Stimulated activated CD4-positive, alpha-beta T cell treated with anti-CD3 and anti-CD28 coated beads, Interleukin-1b, Interleukin-23, amount 100 ng/mL, for 4 hours (primary cell): ENCODE results near the gene OXT.
"Not testable (repeated sequence)": the region's sequence is repeated elsewhere in the genome, so short reads cannot be mapped to it uniquely, and the experiment has no call there.

ENCODE experiments used
- DNase-seq, 2 donors: peaks; one replicate each; pipeline ENCODE4 v3.0.0-alpha.2; 2020; ENCODE audit warnings: low read depth in 2 of 2

OXT gene

DNA sequence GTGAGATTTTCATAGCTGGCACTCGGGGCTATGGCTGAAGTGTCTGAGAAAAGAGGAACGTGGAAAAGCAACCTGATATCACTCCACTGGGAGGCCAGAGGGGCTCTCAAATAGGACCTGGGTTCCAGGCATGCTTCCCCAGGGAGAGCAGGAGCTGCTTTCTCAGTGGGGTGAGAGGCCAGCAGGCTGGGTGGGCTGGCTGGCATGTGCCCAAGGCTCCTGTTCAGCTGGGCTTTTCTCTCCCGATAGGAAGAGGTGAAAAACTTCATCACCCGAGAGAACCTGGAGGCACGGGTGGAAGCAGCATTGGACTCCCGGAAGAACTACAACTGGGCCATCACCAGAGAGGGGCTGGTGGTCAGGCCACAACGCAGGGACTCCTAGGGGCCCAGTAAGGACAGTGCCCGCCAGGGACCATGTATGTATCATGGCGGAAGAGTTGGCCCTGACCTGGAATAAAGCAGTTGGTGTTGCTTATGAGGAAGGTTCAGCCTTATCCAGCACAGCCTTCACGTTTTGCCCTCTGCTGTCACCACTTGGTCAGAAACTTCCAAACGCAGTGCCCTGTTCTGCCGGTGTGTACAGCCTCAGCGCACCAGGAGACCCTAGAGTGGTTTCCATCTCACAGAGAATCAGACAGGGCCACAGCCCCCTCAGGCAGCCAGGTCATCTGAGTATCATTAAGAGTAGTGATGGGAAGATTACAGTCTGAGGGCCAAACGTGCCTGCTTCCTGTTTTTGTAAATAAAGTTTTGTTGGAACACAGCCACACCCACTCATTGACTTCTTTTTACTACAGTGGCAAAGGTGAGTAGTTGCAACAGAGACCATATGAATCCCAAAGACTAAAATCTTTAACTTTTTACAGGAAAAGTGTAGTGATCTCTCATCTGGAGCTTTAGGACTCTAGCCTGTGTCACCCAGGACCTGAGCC is 23.7 kb upstream of the OXT start:
- DNase-seq: no peak

DNA sequence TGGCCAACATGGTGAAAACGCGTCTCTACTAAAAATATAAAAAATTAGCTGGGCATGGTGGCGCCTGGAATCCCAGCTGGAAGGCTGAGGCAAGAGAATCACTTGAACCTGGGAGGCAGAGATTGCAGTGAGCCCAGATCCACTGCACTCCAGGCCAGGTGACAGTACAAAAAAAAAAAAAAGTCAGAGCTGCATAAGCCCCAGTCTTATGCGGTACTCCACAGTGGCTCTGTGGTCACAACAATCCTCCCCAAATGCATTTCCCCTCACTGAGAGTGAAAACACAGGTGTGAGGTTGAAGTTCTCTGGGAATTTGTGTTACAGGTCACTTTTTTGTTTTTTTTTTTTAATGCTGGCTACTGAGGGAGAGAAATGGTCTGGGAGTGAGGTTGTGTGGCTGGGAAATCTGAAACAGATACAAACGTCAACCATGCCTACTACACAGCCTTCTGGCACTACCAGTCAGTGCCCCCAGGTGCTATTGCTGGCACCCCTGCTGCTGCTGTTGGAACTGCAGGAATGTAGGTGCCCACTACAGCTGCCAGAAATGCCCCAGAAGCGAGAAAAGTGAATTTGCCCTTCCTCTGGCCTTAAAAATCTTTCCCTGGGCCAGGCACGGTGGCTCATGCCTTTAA is 19.9 kb upstream of the OXT start:
- no peak for DNase-seq

DNA sequence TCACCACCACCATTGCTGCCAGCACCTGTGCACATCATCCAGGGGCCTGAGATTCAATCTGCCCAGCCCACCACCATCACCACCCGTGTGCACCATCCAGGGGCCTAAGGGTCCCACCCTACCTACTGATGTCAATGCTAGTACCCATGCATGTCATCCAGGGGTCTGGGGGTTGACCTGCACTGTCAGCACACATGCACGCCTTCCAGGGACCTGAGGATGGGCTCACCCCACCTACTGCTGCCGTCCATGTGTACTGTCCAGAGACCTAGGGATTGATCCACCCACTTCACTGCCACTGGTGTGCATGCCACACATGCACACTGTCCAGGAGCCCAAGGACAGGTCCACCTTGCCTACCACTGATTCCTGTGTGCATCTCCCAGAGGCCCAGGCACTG is 11.9 kb upstream of the OXT start:
- no peak for DNase-seq

GRCh38 chr20:3064119-3064518 is 7.3 kb upstream of the OXT start:
- DNase-seq: not testable (repeated sequence)

DNA sequence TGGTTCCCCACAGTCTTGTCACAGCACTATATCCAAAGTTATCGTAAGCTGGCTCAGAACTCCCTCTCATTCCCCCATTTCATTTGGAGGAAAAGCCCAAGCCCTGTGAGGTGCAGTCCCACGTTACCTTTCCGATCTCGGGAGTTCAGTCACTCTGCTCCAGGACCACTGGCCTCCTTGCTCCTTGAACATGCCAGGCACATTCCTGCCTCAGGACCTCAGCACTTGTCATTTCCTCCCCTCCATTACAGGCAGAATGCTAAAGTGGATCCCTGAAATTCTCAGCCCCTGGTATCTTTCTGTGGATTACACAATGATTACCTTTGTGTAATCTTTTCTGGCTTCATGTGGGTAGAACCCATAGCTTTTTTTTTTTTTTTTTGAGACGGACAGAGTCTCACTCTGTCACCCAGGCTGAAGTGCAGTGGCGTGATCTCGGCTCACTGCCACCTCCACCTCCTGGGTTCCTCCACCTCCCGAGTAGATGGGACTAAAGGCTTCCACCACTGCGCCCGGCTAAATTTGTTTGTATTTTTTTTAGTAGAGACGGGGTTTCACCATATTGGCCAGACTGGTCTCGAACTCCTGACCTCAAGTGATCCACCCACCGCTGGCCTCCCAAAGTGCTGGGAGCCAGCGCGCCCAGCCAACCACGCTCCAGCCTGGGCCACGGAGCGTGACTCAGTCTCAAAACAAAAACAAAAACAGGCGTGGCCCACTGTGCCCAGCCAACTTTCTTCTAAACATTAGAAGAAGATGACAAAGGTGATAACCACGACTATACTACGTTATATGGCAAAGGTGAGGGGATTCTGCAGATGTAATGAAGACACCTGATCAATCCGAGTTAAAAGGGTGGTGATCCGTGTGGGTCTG is 4.0 kb upstream of the OXT start:
- no peak for DNase-seq

GRCh38 chr20:3068075-3068474 is 3.3 kb upstream of the OXT start:
- DNase-seq: no peak

- DNase-seq: no peak
These were observed 2.2 kb upstream of the OXT start for GRCh38 chr20:3068986-3069900.

DNA sequence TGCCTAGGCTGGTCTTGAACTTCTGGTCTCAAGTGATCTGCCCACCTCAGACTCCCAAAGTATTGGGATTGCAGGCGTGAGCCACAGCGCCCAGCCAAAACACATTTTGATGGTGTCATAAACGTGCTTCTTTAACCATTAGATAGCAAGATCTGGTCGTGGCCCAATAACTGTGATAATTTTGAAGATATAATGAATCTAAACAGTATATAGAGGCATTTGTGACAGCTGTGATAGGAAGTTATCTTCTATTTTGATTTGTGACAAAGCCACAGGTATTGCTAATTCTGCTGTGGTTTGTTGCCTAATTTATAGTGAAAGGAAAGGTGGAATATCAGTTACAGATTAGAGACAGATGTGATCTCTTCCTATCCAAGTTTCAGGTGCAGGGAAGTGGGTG is 695 bp upstream of the OXT start:
- no peak for DNase-seq

- DNase-seq: no peak
These were observed 182 bp upstream of the OXT start for GRCh38 chr20:3071266-3071609.

GRCh38 chr20:3072530-3073250 is 1.3 kb downstream of the OXT start:
- DNase-seq: no peak

DNA sequence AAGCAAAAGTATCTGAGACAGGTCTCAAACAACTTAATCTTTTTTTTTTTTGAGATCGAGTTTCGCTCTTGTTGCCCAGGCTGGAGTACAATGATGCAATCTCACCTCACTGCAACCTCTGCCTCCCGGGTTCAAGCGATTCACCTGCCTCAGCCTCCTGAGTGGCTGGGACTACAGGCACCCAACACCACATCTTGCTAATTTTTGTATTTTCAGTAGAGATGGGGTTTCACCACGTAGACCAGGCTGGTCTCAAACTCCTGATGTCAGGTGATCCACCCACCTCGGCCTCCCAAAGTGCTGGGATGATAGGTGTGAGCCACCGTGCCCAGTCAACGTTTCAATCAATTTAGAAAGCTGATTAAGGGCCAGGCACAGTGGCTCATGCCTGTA is 1.8 kb downstream of the OXT start:
- DNase-seq: not testable (repeated sequence)

DNA sequence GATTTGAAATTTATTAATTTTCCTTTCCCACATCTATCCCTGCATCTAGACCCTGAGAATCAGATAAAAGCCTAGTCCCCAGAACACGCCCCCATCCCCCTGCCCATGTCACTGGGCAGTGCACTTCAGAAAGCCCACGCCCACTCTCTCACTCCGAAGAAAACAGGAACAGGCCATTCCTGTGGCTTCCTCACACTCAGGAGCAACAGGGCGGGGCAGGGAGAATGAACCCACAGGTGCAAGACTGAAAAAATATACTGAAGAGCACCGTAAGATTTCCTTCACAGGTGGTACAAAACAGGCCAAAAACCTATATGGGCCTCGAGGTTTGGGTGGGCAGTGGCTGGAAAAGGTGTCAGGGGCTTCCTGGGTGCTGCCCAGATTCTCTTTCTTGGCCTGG is 3.4 kb downstream of the OXT start:
- DNase-seq: no peak

DNA sequence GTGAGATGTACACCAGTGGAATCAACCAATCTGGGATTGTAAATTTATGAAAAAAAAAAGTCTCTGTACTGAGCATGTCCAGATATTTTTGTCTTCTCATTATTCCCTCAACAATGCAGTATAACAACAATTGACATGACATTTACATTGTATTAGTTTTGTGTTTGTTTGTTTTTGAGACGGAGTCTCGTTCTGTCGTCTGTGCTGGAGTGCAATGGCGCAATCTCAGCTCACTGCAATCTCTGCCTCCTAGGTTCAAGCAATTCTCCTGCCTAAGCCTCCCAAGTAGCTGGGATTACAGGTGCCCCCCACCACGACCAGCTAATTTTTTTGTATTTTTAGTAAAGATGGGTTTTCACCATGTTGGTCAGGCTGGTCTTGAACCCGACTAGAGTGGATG is 3.9 kb downstream of the OXT start:
- DNase-seq: not testable (repeated sequence)

- no peak for DNase-seq
These were observed 6.3 kb downstream of the OXT start for GRCh38 chr20:3077618-3078134.

GRCh38 chr20:3080939-3081388 is 9.5 kb downstream of the OXT start:
- no peak for DNase-seq

GRCh38 chr20:3081641-3082040 is 10.2 kb downstream of the OXT start:
- no peak for DNase-seq

DNA sequence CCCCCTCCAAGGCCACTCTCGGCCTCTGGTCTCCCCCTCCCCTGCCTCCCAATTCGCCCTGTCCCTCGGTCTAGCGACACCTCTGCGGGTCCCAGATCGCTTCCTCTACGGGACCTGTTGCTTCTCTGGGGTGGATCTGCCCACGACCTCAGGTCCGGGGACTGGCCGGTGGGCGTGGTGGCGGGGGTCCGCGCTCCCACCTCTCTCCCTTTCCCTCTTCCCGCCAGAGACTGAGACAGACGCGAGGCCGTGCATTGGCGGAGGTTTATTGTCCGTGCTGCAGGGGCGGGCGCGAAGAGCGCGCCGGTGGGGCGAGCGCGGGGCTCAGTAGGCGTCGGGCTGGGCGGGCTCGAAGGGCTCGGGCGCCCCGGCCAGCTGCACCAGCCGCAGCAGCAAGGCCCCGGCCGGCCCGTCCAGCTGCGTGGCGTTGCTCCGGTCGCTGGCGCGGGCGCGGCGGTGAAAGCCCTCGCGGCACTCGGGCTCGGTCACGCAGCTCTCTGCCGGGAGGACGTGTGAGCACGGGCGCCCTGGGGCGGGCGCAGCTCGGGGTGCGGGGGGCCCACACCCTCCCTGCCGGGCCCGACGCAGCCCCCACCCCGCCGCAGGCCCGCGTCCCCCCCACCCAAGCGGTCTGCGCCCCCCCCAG is 11.0 kb downstream of the OXT start:
- DNase-seq: no peak

DNA sequence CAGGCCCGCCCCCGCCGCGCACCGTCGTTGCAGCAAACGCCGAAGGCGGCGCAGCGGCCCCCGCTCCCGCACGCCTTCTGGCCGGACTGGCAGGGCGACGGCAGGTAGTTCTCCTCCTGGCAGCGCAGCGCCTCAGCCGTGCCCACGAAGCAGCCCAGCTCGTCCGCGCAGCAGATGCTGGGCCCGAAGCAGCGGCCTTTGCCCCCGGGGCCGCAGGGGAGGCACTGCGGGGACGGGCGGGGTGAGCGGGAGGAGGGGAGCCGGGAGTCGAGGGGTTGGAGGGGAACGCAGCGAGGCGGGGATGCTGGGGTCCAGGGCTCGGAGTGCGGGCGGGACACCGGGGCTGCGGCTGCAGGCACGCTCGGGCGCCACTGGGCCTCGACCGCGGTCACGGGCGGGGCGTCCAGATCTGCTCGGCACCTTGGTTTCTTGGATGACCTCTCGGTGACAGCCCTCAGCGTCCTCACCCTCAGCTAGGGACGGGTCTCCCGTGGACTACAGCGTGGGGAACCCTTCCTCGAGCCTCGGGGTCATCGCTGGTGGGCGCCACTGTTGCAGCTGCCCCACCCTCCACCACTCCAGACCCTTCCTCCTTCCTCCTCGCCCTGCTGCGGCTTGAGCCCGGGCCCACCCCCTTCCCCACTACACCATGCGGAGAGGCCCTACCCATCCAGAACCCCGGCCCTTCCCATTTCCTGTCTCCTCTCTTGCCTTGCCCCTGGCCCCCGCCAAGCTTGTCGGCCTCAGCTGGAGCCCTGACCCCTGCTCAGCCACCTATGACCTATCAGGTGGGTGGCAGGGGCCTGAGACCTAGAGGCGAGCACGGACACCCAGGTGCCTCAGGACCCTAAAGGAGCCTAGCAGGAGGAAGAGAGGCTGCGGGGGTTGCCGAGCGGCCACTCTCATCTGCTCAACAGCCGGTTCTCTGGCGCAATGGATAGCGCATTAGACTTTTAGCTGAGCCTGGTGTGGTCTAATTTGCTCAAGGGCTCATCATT is 11.8 kb downstream of the OXT start:
- DNase-seq: no peak
